Measurements from ENCODE around the gene AFAP1. TPM values are rescaled to one million over a fixed set of nuclear protein-coding genes. Genes with fewer than 3 reads are reported as not detected.

Gene AFAP1
- total RNA-seq, 4 donors from 2014 or later, result 8.2 to 22.3 (median 15.2) TPM

- H3K4me3 ChIP-seq (ENCODE audit: low read depth, poor library complexity, severe bottlenecking), result no peak overlapping the region
- TF ChIP-seq POLR2A (IDR thresholded peaks at IDR 0.05) (no peak), CTCF (IDR thresholded peaks at IDR 0.05) (no peak)
- 76 to 80% methylated on average over 11 of the region's 11 CpGs for WGBS, 2 donors
- intact Hi-C loops (cut with DNase I; ENCODE audit: low total_unique reads), result no loop called here
- peak in 1 of 2 donors; percentile 79 for DNase-seq (ENCODE audit: low spot score in 2 of 2)
Measured at GRCh38 chr4:7941111-7941964, 1.7 kb upstream of the AFAP1 start.

- DNase-seq (ENCODE audit: low spot score in 2 of 2), result peak in 1 of 2 donors; percentile 88
Measured at GRCh38 chr4:7938609-7939376, 868 bp downstream of the AFAP1 start.

GRCh38 chr4:7938266-7938608, 1.4 kb downstream of the AFAP1 start:
- intact Hi-C loops (cut with DNase I; ENCODE audit: low total_unique reads), result no loop called here
- DNase-seq (ENCODE audit: low spot score in 2 of 2), result no peak
- no peak overlapping the region for H3K4me3 ChIP-seq (ENCODE audit: low read depth, poor library complexity, severe bottlenecking)
- TF ChIP-seq POLR2A (IDR thresholded peaks at IDR 0.05) (no peak), CTCF (IDR thresholded peaks at IDR 0.05) (no peak)
- WGBS, 2 donors, result 7 to 19% methylated on average over 6 of the region's 6 CpGs

More at GRCh38 chr4:7938609-7939376, 868 bp downstream of the AFAP1 start:
- H3K4me3 ChIP-seq (ENCODE audit: low read depth, poor library complexity, severe bottlenecking), result peak overlapping the region; percentile 72
- WGBS, 2 donors, result 0 to 1% methylated on average over 54 to 57 of the region's 75 CpGs
- intact Hi-C loops (cut with DNase I; ENCODE audit: low total_unique reads), result no loop called here
- TF ChIP-seq CTCF (IDR thresholded peaks at IDR 0.05) (no peak), POLR2A (IDR thresholded peaks at IDR 0.05) (no peak)

- H3K4me3 ChIP-seq (ENCODE audit: low read depth, poor library complexity, severe bottlenecking), result no peak overlapping the region
- DNase-seq (ENCODE audit: low spot score in 2 of 2), result no peak
- intact Hi-C loops (cut with DNase I; ENCODE audit: low total_unique reads), result no loop called here
- TF ChIP-seq POLR2A (IDR thresholded peaks at IDR 0.05) (no peak), CTCF (IDR thresholded peaks at IDR 0.05) (no peak)
- WGBS, 2 donors, result 82 to 84% methylated on average over 2 of the region's 2 CpGs
Measured at GRCh38 chr4:7937006-7937405, 2.7 kb downstream of the AFAP1 start.

- H3K4me3 ChIP-seq (ENCODE audit: low read depth, poor library complexity, severe bottlenecking), result no peak overlapping the region
- peak in 1 of 2 donors; percentile 73 for DNase-seq (ENCODE audit: low spot score in 2 of 2)
- TF ChIP-seq CTCF (IDR thresholded peaks at IDR 0.05), result no peak
- TF ChIP-seq POLR2A (IDR thresholded peaks at IDR 0.05), result no peak
- 41 to 47% methylated on average over 14 of the region's 14 CpGs for WGBS, 2 donors
- intact Hi-C loops (cut with DNase I; ENCODE audit: low total_unique reads), result no loop called here
Measured at GRCh38 chr4:7933651-7934510, 5.8 kb downstream of the AFAP1 start.

Measured in lower leg skin (tissue), 4 donors.